ENCODE results near the gene RAB23. TPM values are rescaled to one million over a fixed set of nuclear protein-coding genes. Genes with fewer than 3 reads are reported as not detected.

Gene RAB23
- total and polyA plus RNA-seq, 2 experiments from 2014 or later = 5.2 to 16.7 TPM

DNA sequence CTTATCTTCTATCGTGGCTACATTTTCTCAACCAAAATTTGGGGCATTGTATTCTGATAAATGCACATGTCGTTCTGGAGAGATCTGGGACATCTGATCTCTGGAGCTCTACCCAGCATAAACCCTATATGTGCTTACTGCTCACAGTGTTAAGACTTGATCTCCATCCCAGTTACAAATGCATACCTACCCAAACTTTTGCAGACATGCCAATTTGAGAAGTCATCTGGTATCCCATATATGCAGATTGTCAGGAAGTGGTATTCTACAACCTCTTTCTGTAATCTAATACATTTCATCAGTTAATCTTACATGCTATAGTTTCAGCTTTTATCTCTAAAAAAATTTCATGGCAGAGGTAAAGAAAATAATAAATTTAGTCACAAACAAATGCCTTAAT is 38.8 kb downstream of the RAB23 start:
- H4K20me1 ChIP-seq (replicated peaks; ENCODE audit: insufficient read depth) = peaks cover 6% of the 10 kb centered on the region; the same call in 1 of the 2 replicates
- H3K4me1 ChIP-seq (ENCODE audit: insufficient read depth) = no peaks in the 10 kb centered on the region
- H3K9me2 ChIP-seq (ENCODE audit: insufficient read depth) = no peaks in the 10 kb centered on the region
- no peaks in the 10 kb centered on the region; the same call in 2 of the 3 replicates for H3K4me1 Mint-ChIP-seq
- H3K27ac ChIP-seq (ENCODE audit: low read depth) = no peak overlapping the region
- H2AFZ ChIP-seq = no peak overlapping the region
- TF ChIP-seq JUNB (IDR thresholded peaks at IDR 0.05; ENCODE audit: unreplicated experiment) = no peak
- TF ChIP-seq, protein P1, sequence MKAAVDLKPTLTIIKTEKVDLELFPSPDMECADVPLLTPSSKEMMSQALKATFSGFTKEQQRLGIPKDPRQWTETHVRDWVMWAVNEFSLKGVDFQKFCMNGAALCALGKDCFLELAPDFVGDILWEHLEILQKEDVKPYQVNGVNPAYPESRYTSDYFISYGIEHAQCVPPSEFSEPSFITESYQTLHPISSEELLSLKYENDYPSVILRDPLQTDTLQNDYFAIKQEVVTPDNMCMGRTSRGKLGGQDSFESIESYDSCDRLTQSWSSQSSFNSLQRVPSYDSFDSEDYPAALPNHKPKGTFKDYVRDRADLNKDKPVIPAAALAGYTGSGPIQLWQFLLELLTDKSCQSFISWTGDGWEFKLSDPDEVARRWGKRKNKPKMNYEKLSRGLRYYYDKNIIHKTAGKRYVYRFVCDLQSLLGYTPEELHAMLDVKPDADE (IDR thresholded peaks at IDR 0.05) = no peak
- TF ChIP-seq ZNF114 (CRISPR knock-in tag; IDR thresholded peaks at IDR 0.05) = no peak
- no peak for TF ChIP-seq NANOG (IDR thresholded peaks at IDR 0.05; ENCODE audit: borderline replicate concordance)
- TF ChIP-seq ZNF331 (CRISPR knock-in tag; IDR thresholded peaks at IDR 0.05; ENCODE audit: low read depth) = no peak
- TF ChIP-seq STAT1 (IDR thresholded peaks at IDR 0.05; ENCODE audit: unreplicated experiment) = no peak
- TF ChIP-seq, protein P2, sequence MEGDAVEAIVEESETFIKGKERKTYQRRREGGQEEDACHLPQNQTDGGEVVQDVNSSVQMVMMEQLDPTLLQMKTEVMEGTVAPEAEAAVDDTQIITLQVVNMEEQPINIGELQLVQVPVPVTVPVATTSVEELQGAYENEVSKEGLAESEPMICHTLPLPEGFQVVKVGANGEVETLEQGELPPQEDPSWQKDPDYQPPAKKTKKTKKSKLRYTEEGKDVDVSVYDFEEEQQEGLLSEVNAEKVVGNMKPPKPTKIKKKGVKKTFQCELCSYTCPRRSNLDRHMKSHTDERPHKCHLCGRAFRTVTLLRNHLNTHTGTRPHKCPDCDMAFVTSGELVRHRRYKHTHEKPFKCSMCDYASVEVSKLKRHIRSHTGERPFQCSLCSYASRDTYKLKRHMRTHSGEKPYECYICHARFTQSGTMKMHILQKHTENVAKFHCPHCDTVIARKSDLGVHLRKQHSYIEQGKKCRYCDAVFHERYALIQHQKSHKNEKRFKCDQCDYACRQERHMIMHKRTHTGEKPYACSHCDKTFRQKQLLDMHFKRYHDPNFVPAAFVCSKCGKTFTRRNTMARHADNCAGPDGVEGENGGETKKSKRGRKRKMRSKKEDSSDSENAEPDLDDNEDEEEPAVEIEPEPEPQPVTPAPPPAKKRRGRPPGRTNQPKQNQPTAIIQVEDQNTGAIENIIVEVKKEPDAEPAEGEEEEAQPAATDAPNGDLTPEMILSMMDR (conservative IDR thresholded peaks at IDR 0.05; ENCODE audit: low read depth in 2 of 2) = no peak
- no peak for TF ChIP-seq CREB1 (CRISPR knock-in tag; IDR thresholded peaks at IDR 0.05; ENCODE audit: low read depth)
- no peaks in the 10 kb centered on the region for H3K27me3 ChIP-seq (ENCODE audit: insufficient read depth)
- no peaks in the 10 kb centered on the region for H3K27me3 Mint-ChIP-seq (ENCODE audit: insufficient read depth, low read depth, poor library complexity)
- H3K4me3 ChIP-seq = no peak overlapping the region
- H3K9me3 Mint-ChIP-seq = no peaks in the 10 kb centered on the region
- H3K36me3 Mint-ChIP-seq (ENCODE audit: low read depth) = peaks cover 15% of the 10 kb centered on the region; the same call in 2 of the 3 replicates
- no peaks in the 10 kb centered on the region for H3F3A ChIP-seq (replicated peaks; ENCODE audit: low read depth)
- H3K4me2 ChIP-seq = no peak overlapping the region
- H3K79me2 ChIP-seq (replicated peaks; ENCODE audit: insufficient read depth) = peaks cover 27% of the 10 kb centered on the region
- no peak for DNase-seq (ENCODE audit: low spot score)
- H3K4me3 Mint-ChIP-seq = no peak overlapping the region
- no peaks in the 10 kb centered on the region; the same call in none of the 2 replicates for H3K36me3 ChIP-seq (ENCODE audit: insufficient read depth)
- no peak overlapping the region for H3K27ac Mint-ChIP-seq
- ATAC-seq = no peak

DNA sequence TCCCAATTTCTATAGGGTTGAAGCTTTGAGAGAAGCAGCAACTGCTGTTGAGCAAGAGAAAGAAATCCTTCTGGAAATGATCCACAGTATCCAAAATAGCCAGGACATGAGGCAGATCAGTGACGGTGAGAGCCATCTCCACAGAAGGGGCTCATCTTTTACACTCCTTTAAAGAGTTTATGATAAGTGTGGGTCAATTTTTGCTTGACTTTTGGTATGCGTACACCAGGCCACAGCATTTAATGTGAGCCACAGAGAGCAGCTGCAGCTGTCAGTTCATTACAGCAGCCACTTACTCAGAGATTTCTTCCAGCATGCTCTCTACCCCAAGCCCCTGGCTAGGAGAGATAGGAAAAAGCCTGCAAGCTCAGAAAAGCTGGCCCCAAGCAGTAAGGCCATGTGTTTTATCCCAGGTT is 40.1 kb downstream of the RAB23 start:
- H3K36me3 Mint-ChIP-seq (ENCODE audit: low read depth) = peaks cover 15% of the 10 kb centered on the region; the same call in 2 of the 3 replicates
- Histone ChIP-seq H3K4me3 (no peak overlapping the region), H3K9me2 (ENCODE audit: insufficient read depth) (no peaks in the 10 kb centered on the region), H3K27me3 (ENCODE audit: insufficient read depth) (no peaks in the 10 kb centered on the region), H3K36me3 (ENCODE audit: insufficient read depth) (no peaks in the 10 kb centered on the region; the same call in none of the 2 replicates), H3F3A (replicated peaks; ENCODE audit: low read depth) (no peaks in the 10 kb centered on the region), H3K4me1 (ENCODE audit: insufficient read depth) (no peaks in the 10 kb centered on the region), H4K20me1 (replicated peaks; ENCODE audit: insufficient read depth) (peaks cover 6% of the 10 kb centered on the region; the same call in 1 of the 2 replicates), H3K79me2 (replicated peaks; ENCODE audit: insufficient read depth) (peaks cover 40% of the 10 kb centered on the region), H3K27ac (ENCODE audit: low read depth) (no peak overlapping the region), H3K4me2 (no peak overlapping the region), H2AFZ (no peak overlapping the region)
- H3K4me3 Mint-ChIP-seq = no peak overlapping the region
- no peaks in the 10 kb centered on the region for H3K9me3 Mint-ChIP-seq
- H3K27ac Mint-ChIP-seq = no peak overlapping the region
- H3K4me1 Mint-ChIP-seq = peaks cover 3% of the 10 kb centered on the region; the same call in 2 of the 3 replicates
- no peaks in the 10 kb centered on the region for H3K27me3 Mint-ChIP-seq (ENCODE audit: insufficient read depth, low read depth, poor library complexity)
- no peak for DNase-seq (ENCODE audit: low spot score)
- ATAC-seq = no peak
- TF ChIP-seq STAT1 (IDR thresholded peaks at IDR 0.05; ENCODE audit: unreplicated experiment) (no peak), ZNF331 (CRISPR knock-in tag; IDR thresholded peaks at IDR 0.05; ENCODE audit: low read depth) (no peak), CREB1 (CRISPR knock-in tag; IDR thresholded peaks at IDR 0.05; ENCODE audit: low read depth) (no peak), EZH2phosphoT487 (IDR thresholded peaks at IDR 0.05; ENCODE audit: unreplicated experiment) (no peak), JUNB (IDR thresholded peaks at IDR 0.05; ENCODE audit: unreplicated experiment) (no peak)
- TF ChIP-seq, protein P1 (IDR thresholded peaks at IDR 0.05) = no peak
- TF ChIP-seq, protein P2 (conservative IDR thresholded peaks at IDR 0.05; ENCODE audit: low read depth in 2 of 2) = no peak

Data from GM23338 (cell line).